ENCODE data around the gene UBAC2.

- TF ChIP-seq CTCF (IDR thresholded peaks at IDR 0.05) (no peak), POLR2A (IDR thresholded peaks at IDR 0.05) (no peak)
Measured at GRCh38 chr13:99392470-99393135, 191.9 kb downstream of the UBAC2 start.

All from tibial nerve (tissue), 3 donors.